Measurements from ENCODE around the gene LENG8. TPM values are rescaled to one million over a fixed set of nuclear protein-coding genes. Genes with fewer than 3 reads are reported as not detected.
A peak's percentile ranks its signal among the peaks of the same experiment; 100 is the strongest.
"Not testable (repeated sequence)": the region's sequence is repeated elsewhere in the genome, so short reads cannot be mapped to it uniquely, and the experiment has no call there.

Gene LENG8
- total RNA-seq, 1 donor = 39.7 TPM

DNA sequence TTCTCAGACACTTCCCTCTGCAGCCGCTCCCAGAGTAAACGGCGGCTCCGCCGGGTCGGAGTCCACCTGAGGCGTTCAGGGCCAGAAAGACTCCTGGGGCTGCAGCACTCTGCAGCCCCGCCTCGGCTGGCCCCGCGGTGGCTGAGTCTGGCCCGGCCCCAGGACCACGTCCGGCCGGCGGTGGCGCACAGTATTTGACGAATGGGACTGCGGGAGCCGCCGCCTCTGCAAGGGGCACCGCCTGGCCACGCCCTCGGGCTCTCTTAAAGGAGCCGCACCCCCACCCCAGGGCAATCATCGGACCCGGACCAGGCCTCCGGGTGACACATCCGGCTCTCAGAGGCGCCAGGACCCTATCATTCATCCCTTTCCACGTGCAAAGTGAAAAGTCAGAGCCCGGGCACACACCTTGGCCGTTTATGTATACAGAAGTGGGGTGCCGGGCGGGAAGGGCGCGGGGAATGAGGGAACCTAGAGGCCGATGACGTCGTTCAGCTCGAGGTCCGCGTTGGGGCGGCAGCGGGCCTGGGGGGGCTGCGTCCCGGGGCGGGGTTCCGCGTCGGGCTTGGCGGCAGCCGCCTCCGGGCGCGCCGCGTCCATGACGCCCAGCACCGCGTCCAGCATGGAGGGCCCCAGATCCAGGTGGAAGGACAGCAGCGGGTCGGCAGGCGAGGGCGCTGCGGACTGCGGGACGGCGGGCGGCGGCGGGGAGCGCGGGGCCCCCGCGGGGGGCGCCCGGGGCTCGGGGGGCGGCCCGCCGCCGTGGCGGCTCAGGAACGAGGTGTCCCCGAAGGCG lies 15.8 kb downstream of the LENG8 start:
- TF ChIP-seq, protein P1, sequence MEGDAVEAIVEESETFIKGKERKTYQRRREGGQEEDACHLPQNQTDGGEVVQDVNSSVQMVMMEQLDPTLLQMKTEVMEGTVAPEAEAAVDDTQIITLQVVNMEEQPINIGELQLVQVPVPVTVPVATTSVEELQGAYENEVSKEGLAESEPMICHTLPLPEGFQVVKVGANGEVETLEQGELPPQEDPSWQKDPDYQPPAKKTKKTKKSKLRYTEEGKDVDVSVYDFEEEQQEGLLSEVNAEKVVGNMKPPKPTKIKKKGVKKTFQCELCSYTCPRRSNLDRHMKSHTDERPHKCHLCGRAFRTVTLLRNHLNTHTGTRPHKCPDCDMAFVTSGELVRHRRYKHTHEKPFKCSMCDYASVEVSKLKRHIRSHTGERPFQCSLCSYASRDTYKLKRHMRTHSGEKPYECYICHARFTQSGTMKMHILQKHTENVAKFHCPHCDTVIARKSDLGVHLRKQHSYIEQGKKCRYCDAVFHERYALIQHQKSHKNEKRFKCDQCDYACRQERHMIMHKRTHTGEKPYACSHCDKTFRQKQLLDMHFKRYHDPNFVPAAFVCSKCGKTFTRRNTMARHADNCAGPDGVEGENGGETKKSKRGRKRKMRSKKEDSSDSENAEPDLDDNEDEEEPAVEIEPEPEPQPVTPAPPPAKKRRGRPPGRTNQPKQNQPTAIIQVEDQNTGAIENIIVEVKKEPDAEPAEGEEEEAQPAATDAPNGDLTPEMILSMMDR (IDR thresholded peaks at IDR 0.05; ENCODE audit: insufficient read depth, low read depth, low read length) = no peak
- peak; percentile 82 for DNase-seq (ENCODE audit: low read depth)

GRCh38 chr19:54465426-54466109 lies 16.6 kb downstream of the LENG8 start:
- TF ChIP-seq, protein P1 (IDR thresholded peaks at IDR 0.05; ENCODE audit: insufficient read depth, low read depth, low read length) = no peak
- DNase-seq (ENCODE audit: low read depth) = no peak
- H3K4me3 ChIP-seq (ENCODE audit: low read depth, low read length) = no peak overlapping the region

More for the DNA sequence above, 15.8 kb downstream of the LENG8 start:
- peak overlapping the region; percentile 69 for H3K4me3 ChIP-seq (ENCODE audit: low read depth, low read length)

DNA sequence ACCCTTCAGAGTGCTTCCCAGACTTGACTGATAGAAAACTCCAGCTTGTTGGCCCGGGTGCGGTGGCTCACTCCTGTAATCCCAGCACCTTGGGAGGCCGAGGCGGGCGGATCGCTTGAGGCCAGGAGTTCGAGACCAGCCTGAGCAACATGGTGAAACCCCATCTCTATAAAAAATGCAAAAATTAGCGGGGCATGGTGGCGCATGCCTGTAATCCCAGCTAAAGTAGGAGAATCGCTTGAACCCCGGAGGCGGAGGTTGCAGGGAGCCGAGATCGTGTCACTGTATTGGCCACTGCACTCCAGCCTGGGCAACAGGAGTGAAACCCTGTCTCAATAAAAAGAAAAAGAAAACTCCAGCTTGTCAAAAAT lies 17.1 kb downstream of the LENG8 start:
- not testable (repeated sequence) for DNase-seq (ENCODE audit: low read depth); H3K4me3 ChIP-seq (ENCODE audit: low read depth, low read length)

- DNase-seq (ENCODE audit: low read depth) = no peak
- H3K4me3 ChIP-seq (ENCODE audit: low read depth, low read length) = no peak overlapping the region
- TF ChIP-seq, protein P1 (IDR thresholded peaks at IDR 0.05; ENCODE audit: insufficient read depth, low read depth, low read length) = no peak
Observed at GRCh38 chr19:54469496-54469934, 20.5 kb downstream of the LENG8 start.

DNA sequence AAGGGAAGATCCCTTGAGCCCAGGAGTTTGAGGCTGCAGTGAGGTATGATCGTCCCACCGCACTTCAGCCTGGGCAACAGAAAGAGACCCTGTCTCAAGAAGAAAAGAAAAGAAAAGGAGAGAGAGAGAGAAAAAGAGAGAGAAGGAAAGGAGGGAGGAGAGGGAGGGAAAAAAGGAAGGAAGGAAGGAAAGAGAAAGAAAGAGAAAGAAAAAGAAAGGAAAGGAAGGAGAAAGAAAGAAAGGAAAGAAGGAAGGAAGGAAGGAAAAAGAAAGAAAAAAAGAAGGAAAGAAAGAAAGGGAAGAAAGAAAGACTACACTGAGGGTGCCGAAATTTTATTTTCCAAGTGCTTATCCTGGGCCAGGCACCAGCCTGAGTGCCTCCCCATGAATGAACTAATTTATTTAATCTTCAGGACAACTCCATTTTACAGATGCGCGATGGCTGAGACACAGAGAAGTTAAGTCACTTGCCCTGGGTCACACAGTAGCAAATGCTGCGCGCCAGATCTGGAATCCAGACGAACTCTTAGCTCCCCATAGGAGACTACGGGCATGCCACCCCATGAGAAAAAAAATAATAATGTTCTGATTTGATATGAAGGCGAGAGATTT lies 21.4 kb downstream of the LENG8 start:
- no peak overlapping the region for H3K4me3 ChIP-seq (ENCODE audit: low read depth, low read length)
- TF ChIP-seq, protein P1 (IDR thresholded peaks at IDR 0.05; ENCODE audit: insufficient read depth, low read depth, low read length) = no peak
- DNase-seq (ENCODE audit: low read depth) = no peak

- DNase-seq (ENCODE audit: low read depth) = no peak
- peak overlapping the region; percentile 51 for H3K4me3 ChIP-seq (ENCODE audit: low read depth, low read length)
- TF ChIP-seq, protein P1 (IDR thresholded peaks at IDR 0.05; ENCODE audit: insufficient read depth, low read depth, low read length) = no peak
Observed at GRCh38 chr19:54470991-54471782, 22.2 kb downstream of the LENG8 start.
